HepG2 (cell line): Measurements from ENCODE around the gene CMIP. TPM values are rescaled to one million over a fixed set of nuclear protein-coding genes. Genes with fewer than 3 reads are reported as not detected.

Experiments
- ARID4A ChIP-seq: sonication (generic); formaldehyde crosslinking; IDR thresholded peaks from 2 replicates; pipeline ENCODE4 v1.5.0; 2020; ENCODE audit warnings: mild to moderate bottlenecking, missing genetic modification reagents, borderline replicate concordance
- ASH2L ChIP-seq: fragments of 300-600, 200-600 bp; sonication (generic); IDR thresholded peaks from 2 replicates; pipeline ENCODE4 v1.7.0; 2017; ENCODE audit warnings: low read depth, mild to moderate bottlenecking, moderate library complexity, mixed read lengths, low read length; ENCODE audit not compliant: insufficient read length
- MZF1 ChIP-seq: sonication (generic); formaldehyde crosslinking; IDR thresholded peaks from 2 replicates; pipeline ENCODE4 v1.8.1; 2023; ENCODE audit warnings: mild to moderate bottlenecking, missing genetic modification reagents, borderline replicate concordance
- SOX13 ChIP-seq, 3 experiments: fragments of 450-650 bp in 1 of 3; sonication (generic) in 1 of 3; formaldehyde crosslinking in 1 of 3; IDR thresholded peaks in 2 of 3; conservative IDR thresholded peaks in 1 of 3; 2 replicates each; pipeline versions ENCODE4 v1.5.0 to v1.6.1; 2016 to 2020; ENCODE audit warnings: antibody characterized with exemption in 1 of 3, mild to moderate bottlenecking in 1 of 3, missing compliant biosample characterization in 1 of 3, missing genetic modification reagents in 1 of 3, moderate library complexity in 1 of 3
- SRSF4 ChIP-seq: fragments of 200-400 bp; formaldehyde crosslinking; IDR thresholded peaks from one replicate; pipeline ENCODE4 v1.6.1; 2018; ENCODE audit warnings: mild to moderate bottlenecking, low read depth, low read length, moderate library complexity; ENCODE audit not compliant: poor library complexity, severe bottlenecking
- ZNF17 ChIP-seq: sonication (generic); formaldehyde crosslinking; IDR thresholded peaks from 2 replicates; pipeline ENCODE4 v1.5.0; 2020; ENCODE audit warnings: mild to moderate bottlenecking, missing genetic modification reagents
- ZNF746 ChIP-seq: sonication (generic); formaldehyde crosslinking; IDR thresholded peaks from 2 replicates; pipeline ENCODE4 v1.8.0; 2022; ENCODE audit warnings: mild to moderate bottlenecking, missing genetic modification reagents
- ZNF792 ChIP-seq: IDR thresholded peaks from 2 replicates; pipeline ENCODE4 v1.6.1; 2016
- polyA plus RNA-seq, 8 experiments: library from polyadenylated mRNA; depleted of rRNA in 3 of 8; stranded (reverse) in 7 of 8; unstranded in 1 of 8; fragments of >200 nt; fragmentation: Illumina TruSeq in 4 of 8; extraction: Trizol in 4 of 8; gene quantifications; 2 replicates each; pipeline versions ENCODE4 v1.2.1 to v1.2.3, GENCODE V29; 2011 to 2016; ENCODE audit warnings: low read depth in 4 of 8, missing spikeins in 1 of 8, mixed read lengths in 1 of 8; ENCODE audit not compliant: insufficient read depth in 1 of 8
- total RNA-seq, 5 experiments: library from RNA; depleted of rRNA; stranded (reverse); fragments of >200 nt; fragmentation: Illumina TruSeq; extraction: Trizol; gene quantifications; 2 replicates each; pipeline ENCODE4 v1.2.3, GENCODE V29; 2016; ENCODE audit warnings: low read depth in 1 of 5
- TF ChIP-seq, protein P1 (sequence below), 2 experiments: sonication (generic) in 1 of 2; formaldehyde crosslinking in 1 of 2; IDR thresholded peaks; 2 replicates each; pipeline versions ENCODE4 v1.6.1 to v1.9.0; 2014 to 2022; ENCODE audit warnings: antibody characterized with exemption in 1 of 2, borderline replicate concordance in 1 of 2, inconsistent platforms in 1 of 2, low read depth in 1 of 2, missing genetic modification reagents in 1 of 2
- TF ChIP-seq, protein P2 (sequence below): fragments of 450-650 bp; IDR thresholded peaks from 2 replicates; pipeline ENCODE4 v1.6.1; 2017
- TF ChIP-seq, protein P3 (sequence below): sonication (generic); formaldehyde crosslinking; IDR thresholded peaks from 2 replicates; pipeline ENCODE4 v1.5.0; 2020; ENCODE audit warnings: mild to moderate bottlenecking, missing genetic modification reagents

CMIP gene
- total and polyA plus RNA-seq, 2 of the 13 experiments (the other 11 are each of a cell fraction or from before 2014, with no cell fraction given): 10.9 to 18.1 TPM

DNA sequence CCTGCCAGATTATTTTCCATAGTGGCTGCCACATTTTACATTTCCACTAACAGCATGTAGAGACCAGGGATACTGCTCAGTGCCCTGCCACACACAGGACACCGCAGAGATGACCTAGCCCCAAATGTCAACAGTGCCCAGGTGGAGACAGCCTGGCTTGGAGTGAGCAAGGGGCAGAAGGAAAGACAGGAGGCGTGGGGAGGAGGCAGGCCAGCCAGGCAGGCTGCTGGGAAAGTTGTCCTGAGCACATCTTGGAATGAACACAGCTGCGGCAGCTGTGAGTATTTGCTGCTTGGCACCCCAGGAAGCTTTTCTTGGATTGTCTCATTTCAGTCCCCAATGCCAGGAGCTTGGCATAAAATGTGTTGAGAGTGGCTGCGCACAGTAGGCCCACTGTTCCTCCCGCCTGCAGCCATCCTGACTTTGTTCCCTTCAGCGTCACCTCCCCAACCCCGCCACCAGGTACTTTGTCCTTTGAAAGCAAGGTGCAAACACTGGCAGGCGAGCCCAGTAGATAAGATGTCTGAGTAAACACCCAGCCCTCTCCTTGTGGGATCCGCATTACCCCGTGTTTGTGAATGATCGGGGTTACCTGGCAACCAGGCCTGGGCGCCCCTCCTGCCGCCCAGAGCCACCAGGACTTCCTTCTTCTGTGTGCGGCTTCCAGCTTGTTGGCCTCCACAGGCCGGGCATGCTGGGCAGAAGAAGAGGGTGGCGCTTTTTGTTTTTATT is 114.0 kb downstream of the CMIP start (continued):
- TF ChIP-seq ARID4A (CRISPR knock-in tag) (peak; percentile 71; the same call in 1 of the 2 replicates), MZF1 (CRISPR knock-in tag) (no peak), ASH2L (no peak), ZNF746 (CRISPR knock-in tag) (peak; percentile 63; the same call in 1 of the 2 replicates), ZNF792 (CRISPR knock-in tag) (no peak; the same call in 1 of the 2 replicates), ZNF17 (CRISPR knock-in tag) (no peak), SRSF4 (no peak), SOX13 (IDR thresholded peaks at IDR 0.05) (peak; percentile 27; the same call in 1 of the 2 replicates), SOX13 (CRISPR knock-in tag; conservative IDR thresholded peaks at IDR 0.05 in 1 of 2, IDR thresholded peaks at IDR 0.05 in 1 of 2) (peak in 1 of 2 experiments; percentile 70; a peak in 2 of 4 replicates)
- TF ChIP-seq, protein P1, sequence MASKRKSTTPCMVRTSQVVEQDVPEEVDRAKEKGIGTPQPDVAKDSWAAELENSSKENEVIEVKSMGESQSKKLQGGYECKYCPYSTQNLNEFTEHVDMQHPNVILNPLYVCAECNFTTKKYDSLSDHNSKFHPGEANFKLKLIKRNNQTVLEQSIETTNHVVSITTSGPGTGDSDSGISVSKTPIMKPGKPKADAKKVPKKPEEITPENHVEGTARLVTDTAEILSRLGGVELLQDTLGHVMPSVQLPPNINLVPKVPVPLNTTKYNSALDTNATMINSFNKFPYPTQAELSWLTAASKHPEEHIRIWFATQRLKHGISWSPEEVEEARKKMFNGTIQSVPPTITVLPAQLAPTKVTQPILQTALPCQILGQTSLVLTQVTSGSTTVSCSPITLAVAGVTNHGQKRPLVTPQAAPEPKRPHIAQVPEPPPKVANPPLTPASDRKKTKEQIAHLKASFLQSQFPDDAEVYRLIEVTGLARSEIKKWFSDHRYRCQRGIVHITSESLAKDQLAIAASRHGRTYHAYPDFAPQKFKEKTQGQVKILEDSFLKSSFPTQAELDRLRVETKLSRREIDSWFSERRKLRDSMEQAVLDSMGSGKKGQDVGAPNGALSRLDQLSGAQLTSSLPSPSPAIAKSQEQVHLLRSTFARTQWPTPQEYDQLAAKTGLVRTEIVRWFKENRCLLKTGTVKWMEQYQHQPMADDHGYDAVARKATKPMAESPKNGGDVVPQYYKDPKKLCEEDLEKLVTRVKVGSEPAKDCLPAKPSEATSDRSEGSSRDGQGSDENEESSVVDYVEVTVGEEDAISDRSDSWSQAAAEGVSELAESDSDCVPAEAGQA (IDR thresholded peaks at IDR 0.05; ENCODE audit: low read depth): 0 out of 2 replicates have a peak, but pooled peaks have one; percentile 25
- TF ChIP-seq, protein P1 (CRISPR knock-in tag; IDR thresholded peaks at IDR 0.05; ENCODE audit: borderline replicate concordance): no peak
- TF ChIP-seq, protein P2, sequence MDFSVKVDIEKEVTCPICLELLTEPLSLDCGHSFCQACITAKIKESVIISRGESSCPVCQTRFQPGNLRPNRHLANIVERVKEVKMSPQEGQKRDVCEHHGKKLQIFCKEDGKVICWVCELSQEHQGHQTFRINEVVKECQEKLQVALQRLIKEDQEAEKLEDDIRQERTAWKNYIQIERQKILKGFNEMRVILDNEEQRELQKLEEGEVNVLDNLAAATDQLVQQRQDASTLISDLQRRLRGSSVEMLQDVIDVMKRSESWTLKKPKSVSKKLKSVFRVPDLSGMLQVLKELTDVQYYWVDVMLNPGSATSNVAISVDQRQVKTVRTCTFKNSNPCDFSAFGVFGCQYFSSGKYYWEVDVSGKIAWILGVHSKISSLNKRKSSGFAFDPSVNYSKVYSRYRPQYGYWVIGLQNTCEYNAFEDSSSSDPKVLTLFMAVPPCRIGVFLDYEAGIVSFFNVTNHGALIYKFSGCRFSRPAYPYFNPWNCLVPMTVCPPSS: no peak
- TF ChIP-seq, protein P3, sequence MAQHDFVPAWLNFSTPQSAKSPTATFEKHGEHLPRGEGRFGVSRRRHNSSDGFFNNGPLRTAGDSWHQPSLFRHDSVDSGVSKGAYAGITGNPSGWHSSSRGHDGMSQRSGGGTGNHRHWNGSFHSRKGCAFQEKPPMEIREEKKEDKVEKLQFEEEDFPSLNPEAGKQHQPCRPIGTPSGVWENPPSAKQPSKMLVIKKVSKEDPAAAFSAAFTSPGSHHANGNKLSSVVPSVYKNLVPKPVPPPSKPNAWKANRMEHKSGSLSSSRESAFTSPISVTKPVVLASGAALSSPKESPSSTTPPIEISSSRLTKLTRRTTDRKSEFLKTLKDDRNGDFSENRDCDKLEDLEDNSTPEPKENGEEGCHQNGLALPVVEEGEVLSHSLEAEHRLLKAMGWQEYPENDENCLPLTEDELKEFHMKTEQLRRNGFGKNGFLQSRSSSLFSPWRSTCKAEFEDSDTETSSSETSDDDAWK (CRISPR knock-in tag): no peak
